ENCODE results near the gene KAT6B.

DNA sequence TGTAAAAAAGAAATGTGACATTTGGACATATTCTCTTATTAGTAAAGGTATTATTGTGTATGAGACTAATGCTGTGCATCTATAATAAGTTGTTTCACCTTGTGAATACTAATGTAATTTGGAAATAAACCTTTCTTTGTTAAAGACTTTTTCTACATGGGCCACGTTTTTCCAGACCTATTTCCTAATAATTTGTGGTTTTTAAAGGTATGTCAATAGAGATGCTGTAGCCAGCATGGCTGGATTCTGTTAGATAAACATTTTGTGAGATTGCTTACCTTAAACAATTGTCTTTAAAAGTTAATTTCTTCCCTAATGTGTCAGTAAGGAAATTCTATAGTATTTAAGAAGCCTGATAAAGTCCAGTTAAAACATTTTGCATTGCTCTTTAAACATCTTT, 56.0 kb downstream of the KAT6B start:
- TF ChIP-seq, protein P1, sequence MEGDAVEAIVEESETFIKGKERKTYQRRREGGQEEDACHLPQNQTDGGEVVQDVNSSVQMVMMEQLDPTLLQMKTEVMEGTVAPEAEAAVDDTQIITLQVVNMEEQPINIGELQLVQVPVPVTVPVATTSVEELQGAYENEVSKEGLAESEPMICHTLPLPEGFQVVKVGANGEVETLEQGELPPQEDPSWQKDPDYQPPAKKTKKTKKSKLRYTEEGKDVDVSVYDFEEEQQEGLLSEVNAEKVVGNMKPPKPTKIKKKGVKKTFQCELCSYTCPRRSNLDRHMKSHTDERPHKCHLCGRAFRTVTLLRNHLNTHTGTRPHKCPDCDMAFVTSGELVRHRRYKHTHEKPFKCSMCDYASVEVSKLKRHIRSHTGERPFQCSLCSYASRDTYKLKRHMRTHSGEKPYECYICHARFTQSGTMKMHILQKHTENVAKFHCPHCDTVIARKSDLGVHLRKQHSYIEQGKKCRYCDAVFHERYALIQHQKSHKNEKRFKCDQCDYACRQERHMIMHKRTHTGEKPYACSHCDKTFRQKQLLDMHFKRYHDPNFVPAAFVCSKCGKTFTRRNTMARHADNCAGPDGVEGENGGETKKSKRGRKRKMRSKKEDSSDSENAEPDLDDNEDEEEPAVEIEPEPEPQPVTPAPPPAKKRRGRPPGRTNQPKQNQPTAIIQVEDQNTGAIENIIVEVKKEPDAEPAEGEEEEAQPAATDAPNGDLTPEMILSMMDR (IDR thresholded peaks at IDR 0.05; ENCODE audit: control extremely low read depth in 1 of 3, insufficient read depth in 1 of 3, low read depth in 1 of 3, low read length in 3 of 3), result no peak
- TF ChIP-seq POLR2A (IDR thresholded peaks at IDR 0.05; ENCODE audit: control extremely low read depth in 1 of 2, low read depth in 2 of 2, low read length in 2 of 2) (no peak), TAF1 (IDR thresholded peaks at IDR 0.05; ENCODE audit: low read depth, low read length) (no peak), KDM1A (IDR thresholded peaks at IDR 0.05; ENCODE audit: borderline replicate concordance, low read length) (no peak), EZH2 (IDR thresholded peaks at IDR 0.05; ENCODE audit: low read depth, low read length, severe bottlenecking) (no peak), JUND (IDR thresholded peaks at IDR 0.05; ENCODE audit: low read length) (no peak)

Measured in H1 (cell line).